Measurements from ENCODE around the gene SORBS1. TPM values are rescaled to one million over a fixed set of nuclear protein-coding genes. Genes with fewer than 3 reads are reported as not detected.

The SORBS1 gene
- total and polyA plus RNA-seq, 2 of the 13 experiments (the other 11 are each of a cell fraction or from before 2014, with no cell fraction given) = 16.8 to 39.8 TPM

DNA sequence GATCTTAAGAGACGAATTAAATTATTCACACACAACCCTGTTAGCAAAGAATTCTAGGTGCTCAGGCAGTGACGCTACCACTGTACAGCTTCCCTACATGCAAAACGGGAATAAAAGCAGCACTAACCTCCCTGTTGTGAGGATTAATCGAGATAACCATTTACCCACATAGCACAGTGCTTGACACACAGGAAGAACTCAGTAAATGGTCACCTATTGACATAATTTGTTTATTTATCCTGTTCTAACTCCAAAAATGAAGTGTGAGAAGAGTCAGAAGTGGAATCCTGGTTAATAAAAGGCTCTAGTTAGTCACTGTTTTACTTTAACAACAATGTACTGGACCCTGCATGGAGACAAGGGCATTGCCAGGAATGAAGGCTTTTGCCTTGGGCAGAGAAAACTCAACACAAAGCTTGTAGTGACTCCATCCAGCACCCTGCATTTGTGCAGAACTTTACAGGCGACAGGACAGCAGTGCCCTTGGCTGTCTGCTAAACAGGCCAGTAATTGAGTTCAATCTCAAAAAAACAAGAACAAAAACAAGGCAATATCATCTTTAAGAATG lies 103.8 kb downstream of the SORBS1 start (continued):
- TF ChIP-seq ZMYM3 (CRISPR knock-in tag; IDR thresholded peaks at IDR 0.05) (peak; percentile 52; the same call in 1 of the 2 replicates), ZNF879 (CRISPR knock-in tag; IDR thresholded peaks at IDR 0.05) (no peak), WIZ (CRISPR knock-in tag; IDR thresholded peaks at IDR 0.05) (no peak), TP53 (CRISPR knock-in tag; conservative IDR thresholded peaks at IDR 0.05) (no peak), TMF1 (CRISPR knock-in tag; IDR thresholded peaks at IDR 0.05; ENCODE audit: low read depth) (no peak), PITX1 (CRISPR knock-in tag; IDR thresholded peaks at IDR 0.05) (peak; percentile 94), ZNF3 (CRISPR knock-in tag; IDR thresholded peaks at IDR 0.05) (no peak), CHCHD3 (CRISPR knock-in tag; IDR thresholded peaks at IDR 0.05) (no peak), ZNF20 (CRISPR knock-in tag; IDR thresholded peaks at IDR 0.05) (no peak), EZH2 (conservative IDR thresholded peaks at IDR 0.05; ENCODE audit: low read depth, low read length) (no peak), ZNF329 (CRISPR knock-in tag; IDR thresholded peaks at IDR 0.05; ENCODE audit: low read depth) (no peak), MYC (CRISPR knock-in tag; IDR thresholded peaks at IDR 0.05; ENCODE audit: borderline replicate concordance) (no peak), ZFP1 (CRISPR knock-in tag; IDR thresholded peaks at IDR 0.05) (peak; percentile 36; the same call in 1 of the 2 replicates)
- TF ChIP-seq, protein P1, sequence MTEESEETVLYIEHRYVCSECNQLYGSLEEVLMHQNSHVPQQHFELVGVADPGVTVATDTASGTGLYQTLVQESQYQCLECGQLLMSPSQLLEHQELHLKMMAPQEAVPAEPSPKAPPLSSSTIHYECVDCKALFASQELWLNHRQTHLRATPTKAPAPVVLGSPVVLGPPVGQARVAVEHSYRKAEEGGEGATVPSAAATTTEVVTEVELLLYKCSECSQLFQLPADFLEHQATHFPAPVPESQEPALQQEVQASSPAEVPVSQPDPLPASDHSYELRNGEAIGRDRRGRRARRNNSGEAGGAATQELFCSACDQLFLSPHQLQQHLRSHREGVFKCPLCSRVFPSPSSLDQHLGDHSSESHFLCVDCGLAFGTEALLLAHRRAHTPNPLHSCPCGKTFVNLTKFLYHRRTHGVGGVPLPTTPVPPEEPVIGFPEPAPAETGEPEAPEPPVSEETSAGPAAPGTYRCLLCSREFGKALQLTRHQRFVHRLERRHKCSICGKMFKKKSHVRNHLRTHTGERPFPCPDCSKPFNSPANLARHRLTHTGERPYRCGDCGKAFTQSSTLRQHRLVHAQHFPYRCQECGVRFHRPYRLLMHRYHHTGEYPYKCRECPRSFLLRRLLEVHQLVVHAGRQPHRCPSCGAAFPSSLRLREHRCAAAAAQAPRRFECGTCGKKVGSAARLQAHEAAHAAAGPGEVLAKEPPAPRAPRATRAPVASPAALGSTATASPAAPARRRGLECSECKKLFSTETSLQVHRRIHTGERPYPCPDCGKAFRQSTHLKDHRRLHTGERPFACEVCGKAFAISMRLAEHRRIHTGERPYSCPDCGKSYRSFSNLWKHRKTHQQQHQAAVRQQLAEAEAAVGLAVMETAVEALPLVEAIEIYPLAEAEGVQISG (CRISPR knock-in tag; IDR thresholded peaks at IDR 0.05) = 0 out of 2 replicates have a peak, but pooled peaks have one; percentile 2
- TF ChIP-seq, protein P2, sequence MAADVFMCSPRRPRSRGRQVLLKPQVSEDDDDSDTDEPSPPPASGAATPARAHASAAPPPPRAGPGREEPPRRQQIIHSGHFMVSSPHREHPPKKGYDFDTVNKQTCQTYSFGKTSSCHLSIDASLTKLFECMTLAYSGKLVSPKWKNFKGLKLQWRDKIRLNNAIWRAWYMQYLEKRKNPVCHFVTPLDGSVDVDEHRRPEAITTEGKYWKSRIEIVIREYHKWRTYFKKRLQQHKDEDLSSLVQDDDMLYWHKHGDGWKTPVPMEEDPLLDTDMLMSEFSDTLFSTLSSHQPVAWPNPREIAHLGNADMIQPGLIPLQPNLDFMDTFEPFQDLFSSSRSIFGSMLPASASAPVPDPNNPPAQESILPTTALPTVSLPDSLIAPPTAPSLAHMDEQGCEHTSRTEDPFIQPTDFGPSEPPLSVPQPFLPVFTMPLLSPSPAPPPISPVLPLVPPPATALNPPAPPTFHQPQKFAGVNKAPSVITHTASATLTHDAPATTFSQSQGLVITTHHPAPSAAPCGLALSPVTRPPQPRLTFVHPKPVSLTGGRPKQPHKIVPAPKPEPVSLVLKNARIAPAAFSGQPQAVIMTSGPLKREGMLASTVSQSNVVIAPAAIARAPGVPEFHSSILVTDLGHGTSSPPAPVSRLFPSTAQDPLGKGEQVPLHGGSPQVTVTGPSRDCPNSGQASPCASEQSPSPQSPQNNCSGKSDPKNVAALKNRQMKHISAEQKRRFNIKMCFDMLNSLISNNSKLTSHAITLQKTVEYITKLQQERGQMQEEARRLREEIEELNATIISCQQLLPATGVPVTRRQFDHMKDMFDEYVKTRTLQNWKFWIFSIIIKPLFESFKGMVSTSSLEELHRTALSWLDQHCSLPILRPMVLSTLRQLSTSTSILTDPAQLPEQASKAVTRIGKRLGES (CRISPR knock-in tag; IDR thresholded peaks at IDR 0.05; ENCODE audit: borderline replicate concordance) = no peak
- TF ChIP-seq, protein P3, sequence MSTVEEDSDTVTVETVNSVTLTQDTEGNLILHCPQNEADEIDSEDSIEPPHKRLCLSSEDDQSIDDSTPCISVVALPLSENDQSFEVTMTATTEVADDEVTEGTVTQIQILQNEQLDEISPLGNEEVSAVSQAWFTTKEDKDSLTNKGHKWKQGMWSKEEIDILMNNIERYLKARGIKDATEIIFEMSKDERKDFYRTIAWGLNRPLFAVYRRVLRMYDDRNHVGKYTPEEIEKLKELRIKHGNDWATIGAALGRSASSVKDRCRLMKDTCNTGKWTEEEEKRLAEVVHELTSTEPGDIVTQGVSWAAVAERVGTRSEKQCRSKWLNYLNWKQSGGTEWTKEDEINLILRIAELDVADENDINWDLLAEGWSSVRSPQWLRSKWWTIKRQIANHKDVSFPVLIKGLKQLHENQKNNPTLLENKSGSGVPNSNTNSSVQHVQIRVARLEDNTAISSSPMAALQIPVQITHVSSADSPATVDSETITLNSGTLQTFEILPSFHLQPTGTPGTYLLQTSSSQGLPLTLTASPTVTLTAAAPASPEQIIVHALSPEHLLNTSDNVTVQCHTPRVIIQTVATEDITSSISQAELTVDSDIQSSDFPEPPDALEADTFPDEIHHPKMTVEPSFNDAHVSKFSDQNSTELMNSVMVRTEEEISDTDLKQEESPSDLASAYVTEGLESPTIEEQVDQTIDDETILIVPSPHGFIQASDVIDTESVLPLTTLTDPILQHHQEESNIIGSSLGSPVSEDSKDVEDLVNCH (CRISPR knock-in tag; IDR thresholded peaks at IDR 0.05) = no peak
- TF ChIP-seq, protein P4, sequence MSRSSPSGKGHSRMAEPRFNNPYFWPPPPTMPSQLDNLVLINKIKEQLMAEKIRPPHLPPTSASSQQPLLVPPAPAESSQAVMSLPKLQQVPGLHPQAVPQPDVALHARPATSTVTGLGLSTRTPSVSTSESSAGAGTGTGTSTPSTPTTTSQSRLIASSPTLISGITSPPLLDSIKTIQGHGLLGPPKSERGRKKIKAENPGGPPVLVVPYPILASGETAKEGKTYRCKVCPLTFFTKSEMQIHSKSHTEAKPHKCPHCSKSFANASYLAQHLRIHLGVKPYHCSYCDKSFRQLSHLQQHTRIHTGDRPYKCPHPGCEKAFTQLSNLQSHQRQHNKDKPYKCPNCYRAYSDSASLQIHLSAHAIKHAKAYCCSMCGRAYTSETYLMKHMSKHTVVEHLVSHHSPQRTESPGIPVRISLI (CRISPR knock-in tag; IDR thresholded peaks at IDR 0.05; ENCODE audit: borderline replicate concordance) = no peak
- TF ChIP-seq, protein P5, sequence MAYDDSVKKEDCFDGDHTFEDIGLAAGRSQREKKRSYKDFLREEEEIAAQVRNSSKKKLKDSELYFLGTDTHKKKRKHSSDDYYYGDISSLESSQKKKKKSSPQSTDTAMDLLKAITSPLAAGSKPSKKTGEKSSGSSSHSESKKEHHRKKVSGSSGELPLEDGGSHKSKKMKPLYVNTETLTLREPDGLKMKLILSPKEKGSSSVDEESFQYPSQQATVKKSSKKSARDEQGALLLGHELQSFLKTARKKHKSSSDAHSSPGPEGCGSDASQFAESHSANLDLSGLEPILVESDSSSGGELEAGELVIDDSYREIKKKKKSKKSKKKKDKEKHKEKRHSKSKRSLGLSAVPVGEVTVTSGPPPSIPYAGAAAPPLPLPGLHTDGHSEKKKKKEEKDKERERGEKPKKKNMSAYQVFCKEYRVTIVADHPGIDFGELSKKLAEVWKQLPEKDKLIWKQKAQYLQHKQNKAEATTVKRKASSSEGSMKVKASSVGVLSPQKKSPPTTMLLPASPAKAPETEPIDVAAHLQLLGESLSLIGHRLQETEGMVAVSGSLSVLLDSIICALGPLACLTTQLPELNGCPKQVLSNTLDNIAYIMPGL (CRISPR knock-in tag; IDR thresholded peaks at IDR 0.05; ENCODE audit: borderline replicate concordance in 1 of 2, low read depth in 1 of 2) = no peak; a peak in 1 of 4 replicates
